Astrocyte of the spinal cord (primary cell): ENCODE results near the gene LMF2.
A peak's percentile ranks its signal among the peaks of the same experiment; 100 is the strongest.

Source experiments
- DNase-seq: peaks from one replicate; pipeline ENCODE4 v3.0.0; 2011; ENCODE audit warnings: low read depth, low spot score
- H3K4me3 ChIP-seq: 2 replicates; pipeline ENCODE4 v1.5.1; 2011; ENCODE audit warnings: low read depth, mild to moderate bottlenecking, low read length, moderate library complexity
- in situ Hi-C: cut with HindIII; loops from 2 replicates; pipeline ENCODE4 v1.10.0; 2017; ENCODE audit warnings: low sequenced_read_pairs
- TF ChIP-seq, protein P1 (sequence below): IDR thresholded peaks from 2 replicates; pipeline ENCODE4 v1.5.1; 2012; ENCODE audit warnings: low read depth, mild to moderate bottlenecking, low read length, inconsistent platforms

LMF2 gene

DNA sequence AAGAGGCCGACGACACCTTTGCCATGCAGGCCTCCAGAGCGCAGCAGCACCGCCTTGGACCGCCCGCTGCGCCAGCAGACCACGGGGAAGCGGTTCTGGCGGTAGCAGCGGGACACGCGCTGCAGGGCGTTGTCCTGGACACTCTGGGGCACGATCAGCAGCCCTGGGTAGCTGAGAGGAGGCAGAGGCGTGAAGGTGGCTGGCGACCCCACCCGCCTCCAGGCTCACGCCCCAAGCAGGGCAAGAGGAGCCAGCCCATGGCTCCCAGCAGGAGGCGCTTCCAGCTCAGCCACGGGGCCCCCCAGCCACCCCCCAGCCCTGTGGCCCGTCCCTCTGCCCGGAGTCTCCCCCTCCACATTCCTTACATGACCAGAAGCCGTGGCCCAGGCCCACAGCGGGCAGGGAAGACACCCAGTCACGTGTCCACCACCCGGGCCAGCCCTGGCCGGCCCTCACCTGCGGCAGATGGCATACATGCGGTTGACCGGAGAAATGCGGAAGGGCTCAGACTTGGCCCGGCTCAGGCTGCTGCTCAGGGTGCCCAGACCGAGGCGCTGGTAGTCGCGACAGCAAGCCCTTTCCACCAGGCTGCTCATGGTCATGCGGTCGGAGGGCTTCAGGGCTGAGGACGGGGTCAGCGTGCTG is 47.9 kb downstream of the LMF2 start:
- no peak for DNase-seq
- TF ChIP-seq, protein P1, sequence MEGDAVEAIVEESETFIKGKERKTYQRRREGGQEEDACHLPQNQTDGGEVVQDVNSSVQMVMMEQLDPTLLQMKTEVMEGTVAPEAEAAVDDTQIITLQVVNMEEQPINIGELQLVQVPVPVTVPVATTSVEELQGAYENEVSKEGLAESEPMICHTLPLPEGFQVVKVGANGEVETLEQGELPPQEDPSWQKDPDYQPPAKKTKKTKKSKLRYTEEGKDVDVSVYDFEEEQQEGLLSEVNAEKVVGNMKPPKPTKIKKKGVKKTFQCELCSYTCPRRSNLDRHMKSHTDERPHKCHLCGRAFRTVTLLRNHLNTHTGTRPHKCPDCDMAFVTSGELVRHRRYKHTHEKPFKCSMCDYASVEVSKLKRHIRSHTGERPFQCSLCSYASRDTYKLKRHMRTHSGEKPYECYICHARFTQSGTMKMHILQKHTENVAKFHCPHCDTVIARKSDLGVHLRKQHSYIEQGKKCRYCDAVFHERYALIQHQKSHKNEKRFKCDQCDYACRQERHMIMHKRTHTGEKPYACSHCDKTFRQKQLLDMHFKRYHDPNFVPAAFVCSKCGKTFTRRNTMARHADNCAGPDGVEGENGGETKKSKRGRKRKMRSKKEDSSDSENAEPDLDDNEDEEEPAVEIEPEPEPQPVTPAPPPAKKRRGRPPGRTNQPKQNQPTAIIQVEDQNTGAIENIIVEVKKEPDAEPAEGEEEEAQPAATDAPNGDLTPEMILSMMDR = no peak
- H3K4me3 ChIP-seq = no peak overlapping the region
- in situ Hi-C loops = no loop called here

DNA sequence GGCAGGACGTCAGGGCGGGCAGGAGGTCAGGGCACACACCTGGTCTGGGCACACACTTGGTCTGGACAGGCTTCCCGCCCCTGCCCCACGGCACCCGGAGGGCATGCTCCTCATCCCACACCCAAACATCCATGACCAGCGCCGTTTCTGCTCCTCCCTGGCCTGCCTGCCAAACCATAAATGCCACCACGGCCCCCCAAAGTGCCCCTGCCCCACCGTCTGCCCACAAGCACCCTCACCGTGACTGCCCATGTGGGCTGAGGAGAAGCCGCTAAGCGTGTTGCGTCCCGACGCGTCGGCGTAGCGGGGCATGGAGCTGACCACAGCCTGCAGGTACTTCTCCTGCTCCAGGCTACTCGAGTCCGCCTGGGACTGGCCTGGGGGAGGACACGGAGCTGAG is 48.5 kb downstream of the LMF2 start:
- in situ Hi-C loops = no loop called here
- no peak overlapping the region for H3K4me3 ChIP-seq
- DNase-seq = no peak

DNA sequence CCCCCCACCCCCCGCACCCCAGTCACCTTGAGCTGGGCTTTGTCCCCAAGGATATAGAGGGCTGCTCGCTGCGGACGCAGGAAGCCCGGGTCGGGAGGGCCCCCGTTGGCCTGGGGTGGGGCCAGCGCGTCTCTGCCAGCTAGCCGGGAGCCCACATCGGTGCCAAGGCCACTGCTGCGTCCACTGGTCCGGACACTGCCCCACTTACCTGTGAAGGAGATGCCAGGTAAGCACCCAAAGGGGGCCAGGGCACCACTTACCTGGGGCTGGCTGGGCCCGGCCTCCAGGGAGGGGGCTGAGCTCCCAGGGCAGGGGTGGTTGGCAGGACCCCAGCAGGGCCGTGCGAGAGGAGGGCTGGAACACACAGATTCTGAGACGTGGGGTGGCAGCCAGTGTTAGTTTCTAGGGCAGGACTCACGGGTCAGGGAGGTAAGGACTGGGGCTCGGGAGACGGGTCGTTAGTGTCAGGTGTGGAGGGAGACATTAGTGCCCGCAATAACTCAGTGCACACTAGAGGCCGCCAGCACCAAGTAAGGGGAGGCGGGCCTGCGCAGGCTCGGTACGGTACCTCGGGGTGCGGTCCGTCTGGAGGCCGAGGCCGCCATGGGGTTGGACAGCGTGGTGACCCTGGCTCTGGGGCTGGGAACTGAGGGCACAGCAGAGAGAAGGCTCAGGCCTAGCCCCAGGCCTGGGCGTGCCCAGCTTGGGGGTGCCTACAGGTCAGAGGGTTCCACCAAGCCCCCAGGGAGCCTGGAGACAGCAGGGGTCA is 50.9 kb downstream of the LMF2 start:
- in situ Hi-C loops = no loop called here
- DNase-seq = no peak
- no peak overlapping the region for H3K4me3 ChIP-seq
- TF ChIP-seq, protein P1 = peak; percentile 23

More for the DNA sequence above, 48.5 kb downstream of the LMF2 start:
- TF ChIP-seq, protein P1 = no peak

DNA sequence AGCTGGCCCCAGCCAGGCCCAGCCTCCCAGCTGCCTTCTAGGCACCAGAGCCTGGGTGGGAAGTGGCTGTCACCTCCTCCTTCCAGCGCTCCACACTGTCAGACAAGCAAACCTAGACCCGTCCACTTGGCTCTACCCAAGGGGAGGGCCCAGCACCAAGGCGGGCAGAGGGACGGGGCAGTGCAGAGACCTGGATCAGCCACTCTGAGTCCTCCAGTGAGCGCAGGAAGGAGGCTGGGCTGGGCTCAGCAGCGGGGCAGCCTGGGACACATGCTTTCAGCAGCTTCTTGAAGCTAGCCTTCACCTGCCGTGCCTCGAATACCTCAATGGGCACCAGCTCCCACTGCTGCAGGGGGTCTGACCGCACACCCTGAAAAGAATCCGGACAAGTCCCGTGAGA is 51.5 kb downstream of the LMF2 start:
- DNase-seq = no peak
- in situ Hi-C loops = no loop called here
- TF ChIP-seq, protein P1 = no peak
- H3K4me3 ChIP-seq = no peak overlapping the region

DNA sequence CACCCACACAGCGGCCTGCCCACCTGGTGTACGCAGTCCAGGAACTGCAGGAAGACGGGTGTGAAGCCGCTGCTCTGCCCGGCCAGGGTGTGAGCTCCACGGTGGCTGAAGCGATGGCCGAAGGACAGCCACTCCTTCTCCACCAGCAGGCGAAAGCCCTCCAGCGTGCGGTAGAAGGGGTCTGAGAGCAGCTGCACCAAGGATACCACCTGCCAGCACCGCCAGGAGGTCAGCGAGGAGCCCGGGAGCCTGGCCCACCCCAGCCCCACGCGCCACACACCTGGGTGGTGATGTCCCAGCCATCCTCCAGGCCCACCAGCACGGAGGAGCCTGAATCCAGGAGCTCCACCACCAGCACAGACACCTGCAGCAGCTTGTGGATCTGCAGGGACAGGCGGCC is 52.3 kb downstream of the LMF2 start:
- H3K4me3 ChIP-seq = no peak overlapping the region
- TF ChIP-seq, protein P1 = no peak
- no peak for DNase-seq
- in situ Hi-C loops = no loop called here

DNA sequence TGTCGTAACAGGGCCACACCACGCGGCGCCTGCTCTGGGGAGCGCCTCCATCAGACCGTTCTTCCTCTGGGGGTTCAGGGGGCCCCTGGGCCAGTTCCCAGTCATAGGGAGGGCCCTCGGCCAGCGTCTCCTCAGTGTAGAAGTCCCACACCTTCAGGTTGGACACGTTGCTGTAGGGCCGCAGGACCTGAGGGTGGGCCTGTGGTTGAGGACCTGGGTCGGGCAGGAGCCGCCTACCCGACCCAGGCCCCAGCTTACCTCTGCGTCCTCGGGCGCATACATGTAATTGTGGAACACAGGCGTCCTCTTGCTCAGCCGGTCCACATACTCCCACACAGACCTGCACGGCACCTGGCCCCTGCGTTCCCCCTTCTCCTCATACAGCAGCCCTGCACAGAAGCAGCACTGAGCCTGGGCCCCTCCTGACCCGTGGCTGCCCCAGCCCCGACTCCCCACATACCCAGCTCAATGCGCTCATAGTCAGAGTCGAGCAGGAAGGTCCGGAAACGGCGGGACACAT is 52.9 kb downstream of the LMF2 start:
- TF ChIP-seq, protein P1 = no peak
- H3K4me3 ChIP-seq = no peak overlapping the region
- DNase-seq = no peak
- in situ Hi-C loops = no loop called here
